ENCODE data around the gene SH3GL1.

Gene SH3GL1

GRCh38 chr19:4363571-4364304 lies 36.6 kb downstream of the SH3GL1 start:
- no peak for TF ChIP-seq ZNF274 (IDR thresholded peaks at IDR 0.05; ENCODE audit: low read depth, low read length)
- no peak for TF ChIP-seq SUZ12 (IDR thresholded peaks at IDR 0.05; ENCODE audit: extremely low read depth, insufficient read depth, insufficient read length)
- no peak for TF ChIP-seq YY1 (IDR thresholded peaks at IDR 0.05; ENCODE audit: insufficient read depth, insufficient read length)
- H3K36me3 ChIP-seq (ENCODE audit: insufficient read depth, insufficient read length, low read length) = peaks cover 95% of the 10 kb centered on the region

GRCh38 chr19:4362831-4363545 lies 37.4 kb downstream of the SH3GL1 start:
- peaks cover 96% of the 10 kb centered on the region for H3K36me3 ChIP-seq (ENCODE audit: insufficient read depth, insufficient read length, low read length)
- H3K4me1 ChIP-seq (ENCODE audit: insufficient read depth, insufficient read length) = peaks cover 33% of the 10 kb centered on the region

More at GRCh38 chr19:4363571-4364304, 36.6 kb downstream of the SH3GL1 start:
- Histone ChIP-seq H3K9me3 (ENCODE audit: insufficient read depth, low read length) (no peaks in the 10 kb centered on the region), H3K4me1 (ENCODE audit: insufficient read depth, insufficient read length) (peaks cover 39% of the 10 kb centered on the region), H3K9ac (ENCODE audit: insufficient read length, low read depth) (no peak overlapping the region), H3K4me3 (ENCODE audit: insufficient read length, low read depth) (no peak overlapping the region), H3K27me3 (ENCODE audit: insufficient read depth, insufficient read length) (no peaks in the 10 kb centered on the region)
- DNase-seq (ENCODE audit: low read depth, low spot score) = no peak

GRCh38 chr19:4362101-4362828 lies 38.1 kb downstream of the SH3GL1 start:
- peaks cover 94% of the 10 kb centered on the region for H3K36me3 ChIP-seq (ENCODE audit: insufficient read depth, insufficient read length, low read length)
- no peak overlapping the region for H3K4me3 ChIP-seq (ENCODE audit: insufficient read length, low read depth)
- peaks cover 32% of the 10 kb centered on the region for H3K4me1 ChIP-seq (ENCODE audit: insufficient read depth, insufficient read length)
- H3K9ac ChIP-seq (ENCODE audit: insufficient read length, low read depth) = no peak overlapping the region
- no peaks in the 10 kb centered on the region for H3K27me3 ChIP-seq (ENCODE audit: insufficient read depth, insufficient read length)
- TF ChIP-seq YY1 (IDR thresholded peaks at IDR 0.05; ENCODE audit: insufficient read depth, insufficient read length) (no peak), ZNF274 (IDR thresholded peaks at IDR 0.05; ENCODE audit: low read depth, low read length) (no peak), SUZ12 (IDR thresholded peaks at IDR 0.05; ENCODE audit: extremely low read depth, insufficient read depth, insufficient read length) (no peak)
- no peak for DNase-seq (ENCODE audit: low read depth, low spot score)
- H3K9me3 ChIP-seq (ENCODE audit: insufficient read depth, low read length) = no peaks in the 10 kb centered on the region

More at GRCh38 chr19:4362831-4363545, 37.4 kb downstream of the SH3GL1 start:
- no peak for TF ChIP-seq ZNF274 (IDR thresholded peaks at IDR 0.05; ENCODE audit: low read depth, low read length)
- TF ChIP-seq SUZ12 (IDR thresholded peaks at IDR 0.05; ENCODE audit: extremely low read depth, insufficient read depth, insufficient read length) = no peak
- no peak for TF ChIP-seq YY1 (IDR thresholded peaks at IDR 0.05; ENCODE audit: insufficient read depth, insufficient read length)
- Histone ChIP-seq H3K9ac (ENCODE audit: insufficient read length, low read depth) (no peak overlapping the region), H3K9me3 (ENCODE audit: insufficient read depth, low read length) (no peaks in the 10 kb centered on the region), H3K27me3 (ENCODE audit: insufficient read depth, insufficient read length) (no peaks in the 10 kb centered on the region), H3K4me3 (ENCODE audit: insufficient read length, low read depth) (no peak overlapping the region)
- DNase-seq (ENCODE audit: low read depth, low spot score) = no peak

GRCh38 chr19:4361152-4362046 lies 38.9 kb downstream of the SH3GL1 start:
- no peak for DNase-seq (ENCODE audit: low read depth, low spot score)
- Histone ChIP-seq H3K9ac (ENCODE audit: insufficient read length, low read depth) (peak overlapping the region; percentile 56), H3K9me3 (ENCODE audit: insufficient read depth, low read length) (no peaks in the 10 kb centered on the region), H3K4me1 (ENCODE audit: insufficient read depth, insufficient read length) (peaks cover 35% of the 10 kb centered on the region), H3K27me3 (ENCODE audit: insufficient read depth, insufficient read length) (no peaks in the 10 kb centered on the region), H3K4me3 (ENCODE audit: insufficient read length, low read depth) (no peak overlapping the region), H3K36me3 (ENCODE audit: insufficient read depth, insufficient read length, low read length) (peaks cover 93% of the 10 kb centered on the region)
- no peak for TF ChIP-seq SUZ12 (IDR thresholded peaks at IDR 0.05; ENCODE audit: extremely low read depth, insufficient read depth, insufficient read length)
- TF ChIP-seq ZNF274 (IDR thresholded peaks at IDR 0.05; ENCODE audit: low read depth, low read length) = no peak
- TF ChIP-seq YY1 (IDR thresholded peaks at IDR 0.05; ENCODE audit: insufficient read depth, insufficient read length) = no peak

GRCh38 chr19:4360641-4361151 lies 39.7 kb downstream of the SH3GL1 start:
- Histone ChIP-seq H3K9ac (ENCODE audit: insufficient read length, low read depth) (peak overlapping the region; percentile 56), H3K4me1 (ENCODE audit: insufficient read depth, insufficient read length) (peaks cover 31% of the 10 kb centered on the region), H3K9me3 (ENCODE audit: insufficient read depth, low read length) (no peaks in the 10 kb centered on the region), H3K4me3 (ENCODE audit: insufficient read length, low read depth) (no peak overlapping the region), H3K27me3 (ENCODE audit: insufficient read depth, insufficient read length) (no peaks in the 10 kb centered on the region), H3K36me3 (ENCODE audit: insufficient read depth, insufficient read length, low read length) (peaks cover 93% of the 10 kb centered on the region)
- DNase-seq (ENCODE audit: low read depth, low spot score) = no peak
- no peak for TF ChIP-seq ZNF274 (IDR thresholded peaks at IDR 0.05; ENCODE audit: low read depth, low read length)
- no peak for TF ChIP-seq YY1 (IDR thresholded peaks at IDR 0.05; ENCODE audit: insufficient read depth, insufficient read length)
- TF ChIP-seq SUZ12 (IDR thresholded peaks at IDR 0.05; ENCODE audit: extremely low read depth, insufficient read depth, insufficient read length) = no peak

- H3K9me3 ChIP-seq (ENCODE audit: insufficient read depth, low read length) = no peaks in the 10 kb centered on the region
- TF ChIP-seq YY1 (IDR thresholded peaks at IDR 0.05; ENCODE audit: insufficient read depth, insufficient read length) (no peak), SUZ12 (IDR thresholded peaks at IDR 0.05; ENCODE audit: extremely low read depth, insufficient read depth, insufficient read length) (no peak), ZNF274 (IDR thresholded peaks at IDR 0.05; ENCODE audit: low read depth, low read length) (no peak)
- H3K9ac ChIP-seq (ENCODE audit: insufficient read length, low read depth) = no peak overlapping the region
- no peaks in the 10 kb centered on the region for H3K27me3 ChIP-seq (ENCODE audit: insufficient read depth, insufficient read length)
- DNase-seq (ENCODE audit: low read depth, low spot score) = no peak
- H3K36me3 ChIP-seq (ENCODE audit: insufficient read depth, insufficient read length, low read length) = peaks cover 88% of the 10 kb centered on the region
- H3K4me3 ChIP-seq (ENCODE audit: insufficient read length, low read depth) = no peak overlapping the region
- H3K4me1 ChIP-seq (ENCODE audit: insufficient read depth, insufficient read length) = peaks cover 25% of the 10 kb centered on the region
These were observed 40.2 kb downstream of the SH3GL1 start for GRCh38 chr19:4360081-4360569.
